Measurements from ENCODE around the gene IQGAP3.

The IQGAP3 gene

DNA sequence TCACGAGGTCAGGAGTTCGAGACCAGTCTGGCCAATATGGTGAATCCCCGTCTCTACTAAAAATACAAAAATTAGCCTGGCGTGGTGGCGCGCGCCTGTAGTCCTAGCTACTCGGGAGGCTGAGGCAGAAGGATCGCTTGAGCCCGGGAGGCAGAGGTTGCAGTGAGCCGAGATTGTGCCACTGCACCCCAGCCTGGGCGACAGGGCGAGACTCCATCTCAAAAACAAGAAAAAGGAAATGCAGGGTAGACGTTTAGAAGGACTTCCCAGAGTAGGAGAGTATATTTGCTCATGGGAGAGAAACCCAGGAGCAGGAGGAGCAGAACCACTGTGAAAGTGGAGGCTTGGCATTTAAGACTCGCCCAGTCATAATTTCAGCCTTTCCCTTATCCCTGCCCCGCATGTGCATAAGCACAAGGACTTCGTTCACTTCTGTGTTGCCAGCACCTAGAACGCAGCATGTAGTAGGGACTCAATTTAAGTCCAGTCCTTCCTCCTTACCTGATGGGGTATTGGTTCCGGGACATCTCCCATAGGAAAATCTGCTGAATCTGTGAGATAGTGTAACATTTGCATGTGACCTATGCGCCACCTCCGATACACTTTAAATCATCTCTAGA is 66.6 kb downstream of the IQGAP3 start:
- no peak for DNase-seq

DNA sequence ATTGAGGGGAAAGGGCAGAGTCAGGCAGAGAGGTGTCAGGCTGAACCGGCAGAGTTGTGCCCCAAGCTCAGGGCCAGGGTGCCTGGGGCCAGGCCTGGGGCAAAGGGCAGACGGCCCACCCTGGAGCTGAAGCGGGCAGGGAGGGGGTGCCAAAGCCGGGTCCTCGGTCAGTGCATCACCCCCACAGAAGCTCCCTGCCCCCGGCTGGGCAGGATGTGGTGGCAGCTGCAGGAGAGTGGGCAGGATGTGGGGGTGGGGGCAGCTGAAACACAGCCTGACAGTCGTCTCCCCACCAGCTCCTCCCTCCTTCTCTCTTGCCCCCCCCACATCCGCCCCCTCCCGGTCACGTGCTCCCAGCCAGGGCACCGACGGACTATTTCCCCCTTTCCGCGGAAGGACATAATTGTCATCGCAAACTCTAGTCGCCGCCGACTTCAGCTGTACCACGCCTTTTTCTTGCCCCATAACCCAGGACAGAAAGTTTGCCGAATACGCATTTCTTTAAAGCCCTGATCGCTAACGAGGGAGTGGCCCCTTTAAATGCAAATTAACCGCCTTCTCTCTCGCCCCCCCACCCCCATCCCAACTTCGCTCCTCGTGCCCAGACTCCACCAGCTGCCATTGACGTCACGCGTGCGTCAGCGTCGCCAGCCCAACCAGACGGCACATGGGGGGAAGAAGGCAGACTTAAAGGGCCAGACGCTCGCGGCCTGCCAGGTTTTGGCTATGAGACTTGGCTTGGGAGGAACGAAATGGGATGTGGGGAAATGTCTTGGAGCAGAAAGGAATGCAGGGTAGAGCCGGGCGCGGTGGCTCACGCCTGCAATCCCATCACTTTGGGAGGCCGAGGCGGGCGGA is 67.3 kb downstream of the IQGAP3 start:
- DNase-seq = peak; percentile 99

DNA sequence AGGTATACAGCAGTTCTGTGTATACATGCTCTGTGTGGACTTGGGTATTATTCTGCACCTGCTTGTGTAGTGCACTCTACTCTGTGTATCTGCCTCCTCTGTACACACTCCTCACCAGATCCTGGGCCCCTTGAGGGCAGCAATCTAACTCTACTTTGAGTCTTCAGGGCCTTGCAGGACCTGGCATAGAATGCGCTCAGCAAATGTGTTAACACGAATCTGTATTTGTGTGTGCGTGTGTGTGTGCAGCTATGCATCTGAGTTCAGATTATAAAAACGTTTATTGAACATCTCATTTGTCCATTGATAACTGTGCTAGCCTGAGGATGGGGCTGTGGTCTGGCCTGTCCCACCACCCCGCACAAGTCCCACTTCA is 67.9 kb downstream of the IQGAP3 start:
- peak; percentile 77 for DNase-seq

DNA sequence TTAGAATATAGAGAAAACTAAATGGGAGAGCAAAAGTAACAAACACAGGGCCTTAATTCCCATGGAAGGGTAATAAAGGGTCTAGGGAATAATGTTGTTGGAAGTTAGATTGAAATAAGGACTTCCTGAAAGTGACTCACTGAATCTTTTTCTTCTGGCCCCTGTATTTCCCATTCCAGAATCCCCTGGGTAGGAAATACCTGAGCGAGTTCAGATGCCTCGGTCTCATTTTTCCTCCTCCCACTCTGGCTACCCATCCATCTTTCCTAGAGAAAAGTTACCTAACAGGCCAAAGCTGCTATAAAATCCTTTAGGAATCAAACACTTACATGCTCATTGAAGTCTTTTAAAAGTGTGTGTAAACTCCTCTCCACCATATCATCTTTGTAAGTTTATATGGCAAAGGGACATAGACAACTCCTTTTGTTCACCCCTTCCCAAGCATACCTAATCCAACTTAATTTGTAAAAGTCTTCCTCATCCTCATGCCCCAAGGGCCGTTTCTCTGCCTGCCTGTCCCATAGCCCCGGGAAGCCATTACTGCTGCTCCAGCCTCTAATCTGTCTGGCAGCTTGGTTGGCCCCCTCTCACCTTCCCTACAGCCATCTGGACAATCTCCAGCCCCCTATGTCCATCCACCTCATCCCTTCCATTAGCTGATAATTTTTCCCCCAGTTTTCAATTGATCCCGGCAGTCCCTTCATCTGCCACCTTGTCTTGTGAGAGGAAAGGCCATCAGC is 68.5 kb downstream of the IQGAP3 start:
- DNase-seq = peak; percentile 62

DNA sequence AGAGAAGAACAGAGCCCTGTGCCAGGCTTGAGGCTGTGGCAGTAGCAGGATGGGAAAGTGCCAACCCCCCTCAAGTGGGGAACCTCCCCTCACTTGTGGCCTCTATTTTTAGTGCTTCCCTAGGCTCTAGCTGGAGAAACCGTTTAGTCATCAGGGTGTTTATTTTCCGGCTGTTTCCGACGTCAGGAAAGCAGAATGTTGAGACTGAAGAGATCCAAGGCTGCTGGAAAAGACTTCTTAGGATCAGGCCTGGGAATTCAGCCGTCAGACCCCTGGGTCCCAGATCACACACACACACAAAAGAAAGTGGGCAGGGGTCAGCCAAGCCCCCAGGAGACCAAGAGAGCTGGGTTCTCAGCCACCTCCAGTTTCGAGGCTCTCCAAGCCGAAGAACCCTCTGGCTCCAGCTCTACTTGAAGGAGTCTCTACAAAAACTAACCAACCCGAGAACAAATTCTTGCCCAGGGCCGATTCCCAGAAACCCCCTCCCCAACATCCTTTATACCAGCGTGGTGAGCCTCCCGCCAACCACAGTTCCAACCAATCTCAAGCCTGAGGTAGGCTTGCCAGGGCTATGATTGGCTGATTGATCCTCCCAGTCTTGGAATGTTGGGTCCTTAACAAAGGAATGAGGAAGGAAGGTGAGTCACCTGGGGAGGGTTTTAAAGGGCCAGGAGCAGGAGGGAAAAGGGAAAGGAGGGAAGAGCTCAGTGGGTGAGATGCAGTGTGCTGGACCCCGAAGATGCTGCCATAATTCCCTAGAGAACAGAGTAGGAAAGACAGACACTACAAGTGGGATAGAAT is 69.3 kb downstream of the IQGAP3 start:
- no peak for DNase-seq

DNA sequence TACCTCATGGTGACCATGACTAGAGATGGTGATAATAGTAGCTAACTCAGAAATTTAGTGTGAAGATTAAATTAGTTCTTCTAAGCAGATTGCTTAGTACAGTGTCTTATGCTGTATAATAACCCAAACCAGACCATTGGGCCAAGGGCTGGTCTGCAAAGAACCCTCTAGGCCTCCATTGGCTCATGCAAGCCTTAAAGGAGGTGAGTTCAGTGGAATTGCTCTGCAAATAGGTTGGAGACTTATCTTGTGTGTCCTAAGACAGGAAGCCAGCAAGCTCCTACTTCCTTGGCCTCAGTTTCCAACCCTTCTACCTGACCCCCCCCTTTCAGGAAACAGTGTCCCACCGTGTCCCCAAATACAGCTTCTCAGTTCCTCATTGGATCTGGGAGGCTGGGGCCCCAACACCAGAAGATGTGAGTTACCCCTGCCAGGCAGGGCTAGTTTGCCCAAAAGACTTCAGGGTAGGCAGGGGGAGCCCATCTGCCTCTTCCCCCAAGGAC is 69.9 kb downstream of the IQGAP3 start:
- DNase-seq = peak; percentile 45

DNA sequence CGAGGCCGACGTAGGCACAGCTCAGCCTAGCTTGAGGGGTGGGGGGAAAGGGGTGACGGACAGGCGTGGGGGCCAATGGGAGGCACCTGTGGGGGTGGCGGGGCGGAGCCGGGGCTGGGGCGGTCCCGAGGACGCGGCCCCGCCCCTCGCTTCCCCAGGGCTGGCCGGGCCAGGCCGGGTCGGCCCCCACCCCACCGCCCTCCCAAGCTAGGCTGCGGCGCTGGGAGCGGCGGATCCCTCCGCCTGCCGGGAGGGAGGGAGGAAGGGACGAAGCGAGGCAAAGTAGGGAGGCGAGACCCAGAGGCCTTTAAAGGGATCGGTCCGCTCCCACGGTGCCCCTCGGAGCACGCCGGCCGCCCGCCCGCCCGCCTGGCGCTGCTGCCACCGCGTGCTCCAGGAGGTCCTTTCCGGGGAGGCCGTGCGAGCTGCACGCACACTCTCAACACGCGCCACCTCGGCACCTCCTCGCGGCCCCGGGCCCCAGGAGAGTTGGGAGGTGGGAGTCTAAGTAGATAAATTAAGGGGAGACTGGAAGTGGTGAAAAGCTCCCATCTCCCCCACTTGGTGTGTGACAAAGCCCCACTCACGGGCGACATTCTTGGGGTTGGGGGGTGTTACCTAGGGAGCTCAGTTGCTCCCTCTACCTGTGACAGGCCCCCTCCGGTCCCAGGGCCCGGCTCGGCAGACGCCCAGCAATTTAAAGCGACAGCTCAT is 71.4 kb downstream of the IQGAP3 start:
- DNase-seq = peak; percentile 98

DNA sequence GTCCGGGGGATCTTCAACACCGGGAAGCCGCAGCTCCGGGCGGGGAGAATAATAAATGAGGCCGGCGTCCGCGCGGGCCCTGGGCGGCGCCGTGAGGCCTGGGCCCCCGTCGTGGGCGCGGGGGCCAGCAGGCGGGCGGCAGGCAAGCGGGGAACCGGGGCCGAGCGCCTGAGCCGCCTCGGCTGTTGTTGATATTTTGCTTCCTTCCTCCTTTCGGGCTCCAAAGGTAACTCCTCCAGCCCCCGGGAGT is 71.9 kb downstream of the IQGAP3 start, which contains the start of gene MEF2D:
MEF2D (minus strand) TSS at position 233 of the 250 bp plus-strand sequence. CDS start 17,483 bp downstream, outside the sequence.
- no peak for DNase-seq

DNA sequence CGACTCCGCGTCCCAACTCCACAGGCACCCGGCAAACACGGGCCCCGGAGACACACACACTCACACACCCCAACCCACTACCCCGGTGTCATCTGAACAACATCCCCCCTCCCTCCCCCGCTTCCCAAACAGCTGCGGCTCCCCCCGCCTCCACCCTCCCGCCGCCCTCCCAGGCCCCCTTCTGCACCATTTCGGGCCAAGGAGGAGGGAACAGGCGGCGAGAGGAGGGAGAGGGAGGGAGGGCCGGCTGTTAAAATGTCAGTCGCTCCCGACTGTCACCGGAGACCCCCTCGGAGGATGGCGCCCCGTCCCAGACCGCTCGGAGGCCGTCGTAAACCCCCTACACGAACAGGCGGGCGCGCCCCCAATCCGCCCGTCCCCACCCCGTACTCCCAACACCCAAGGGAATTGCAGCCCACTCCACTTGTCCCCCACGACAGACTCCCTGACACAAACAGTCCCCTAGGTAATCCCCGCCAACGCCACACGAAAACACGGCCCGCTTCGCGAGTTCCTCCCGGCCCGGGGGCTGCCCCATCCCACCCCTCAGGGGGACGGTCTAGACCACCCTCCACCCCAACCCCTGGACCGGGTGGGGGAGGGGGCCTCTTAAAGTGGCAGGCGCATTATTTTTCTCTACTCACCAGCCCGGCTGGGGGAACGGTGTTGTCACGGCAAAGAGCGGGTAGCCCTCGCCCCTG is 72.4 kb downstream of the IQGAP3 start:
- peak; percentile 78 for DNase-seq

DNA sequence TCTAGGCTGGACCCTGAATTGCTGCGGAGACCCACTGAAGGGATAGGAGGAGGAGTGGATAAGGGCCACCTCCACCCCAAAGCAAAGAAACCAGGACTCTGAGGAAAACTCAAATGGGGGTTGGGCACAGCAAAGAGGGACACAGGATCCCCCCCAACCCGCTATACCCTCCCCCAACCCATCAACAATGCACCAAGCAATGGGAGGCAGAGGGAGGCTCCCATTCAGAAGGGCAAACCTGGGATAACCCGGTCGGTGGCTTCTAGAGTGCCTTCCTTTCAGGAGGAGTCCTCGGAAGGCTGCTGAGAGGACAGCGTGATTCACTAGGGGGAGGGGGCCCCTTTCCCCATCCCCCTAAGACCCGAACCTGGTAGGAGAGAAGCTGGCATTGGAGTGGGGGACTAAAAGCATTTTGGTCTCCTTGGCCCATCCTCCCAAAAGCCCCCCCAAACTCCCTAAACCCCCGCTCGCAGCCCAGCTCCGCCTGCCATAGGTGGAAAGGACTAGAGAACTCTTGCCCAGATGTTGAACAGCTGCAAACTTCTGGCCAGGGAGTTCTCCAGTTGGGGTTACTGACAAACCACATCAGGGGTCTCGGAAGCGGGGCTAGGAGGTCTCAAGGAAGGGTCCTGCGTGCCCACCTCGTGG is 73.0 kb downstream of the IQGAP3 start:
- peak; percentile 41 for DNase-seq

DNA sequence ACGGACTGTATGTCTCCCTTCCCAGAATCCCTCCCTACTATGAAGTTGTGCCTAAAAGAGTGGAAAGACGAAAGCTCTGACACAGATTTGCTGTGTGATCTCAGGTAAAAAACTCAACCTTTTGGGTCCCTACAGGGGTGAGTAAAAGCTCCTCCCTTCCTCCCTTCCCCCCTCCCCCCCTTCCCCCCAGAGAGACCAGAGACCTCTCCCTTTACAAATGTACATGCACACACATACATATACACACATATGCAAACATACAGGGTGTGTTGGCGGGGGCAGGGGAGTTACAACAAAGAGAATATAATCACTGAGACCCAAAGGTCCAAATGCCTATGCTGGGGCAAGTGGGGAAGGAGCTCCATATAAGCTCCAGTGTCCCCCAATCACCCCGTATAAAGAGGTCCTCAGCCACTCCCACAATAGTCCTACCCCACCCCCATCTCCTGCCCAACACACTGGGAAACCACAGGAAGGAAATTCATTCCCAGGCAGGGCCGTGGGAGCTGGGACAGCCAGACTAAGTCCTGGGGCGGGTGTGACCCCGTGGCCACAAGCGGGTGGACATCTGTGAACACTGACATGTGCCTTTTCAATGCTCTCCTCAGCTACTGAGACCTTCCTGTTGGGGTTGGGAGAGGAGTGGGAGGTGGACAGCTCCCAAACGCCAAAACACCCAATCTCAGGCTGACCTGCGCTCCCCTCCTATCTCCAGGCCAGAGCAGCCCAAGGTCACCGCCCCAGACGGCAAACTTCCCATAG is 73.8 kb downstream of the IQGAP3 start:
- DNase-seq = peak; percentile 55

DNA sequence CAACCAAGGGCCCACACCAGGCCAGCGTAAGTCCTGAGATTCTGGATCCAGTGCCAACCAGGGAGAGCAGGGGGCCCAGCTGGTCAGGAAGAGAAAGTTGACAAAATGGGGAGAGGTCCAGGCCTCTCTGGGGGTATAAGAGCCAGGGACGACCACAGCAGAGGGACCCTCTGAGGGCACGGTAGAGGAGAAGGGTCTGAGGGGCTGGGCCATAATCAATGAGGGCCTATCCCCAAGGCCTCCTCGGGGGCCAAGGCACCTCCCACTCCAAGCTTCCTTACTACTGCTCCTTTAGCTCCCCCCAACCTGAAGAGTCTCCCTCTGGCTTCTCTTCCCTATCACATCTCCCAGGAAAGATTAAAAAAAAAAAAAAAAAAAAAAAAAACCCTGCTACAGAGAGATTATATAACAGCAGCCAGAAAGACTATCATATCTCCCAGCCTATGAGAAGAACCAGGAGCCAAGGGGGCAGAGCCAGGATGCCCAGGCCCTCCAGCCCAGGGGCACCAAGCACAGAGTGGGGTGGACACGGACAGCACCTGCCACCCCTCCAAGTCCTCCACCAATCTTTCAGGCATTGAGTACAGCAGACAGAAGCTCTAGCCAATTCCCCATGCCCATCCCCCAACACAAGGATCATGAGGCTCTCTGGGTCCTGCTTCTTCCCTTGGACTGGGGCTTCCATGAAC is 74.5 kb downstream of the IQGAP3 start:
- DNase-seq = no peak

DNA sequence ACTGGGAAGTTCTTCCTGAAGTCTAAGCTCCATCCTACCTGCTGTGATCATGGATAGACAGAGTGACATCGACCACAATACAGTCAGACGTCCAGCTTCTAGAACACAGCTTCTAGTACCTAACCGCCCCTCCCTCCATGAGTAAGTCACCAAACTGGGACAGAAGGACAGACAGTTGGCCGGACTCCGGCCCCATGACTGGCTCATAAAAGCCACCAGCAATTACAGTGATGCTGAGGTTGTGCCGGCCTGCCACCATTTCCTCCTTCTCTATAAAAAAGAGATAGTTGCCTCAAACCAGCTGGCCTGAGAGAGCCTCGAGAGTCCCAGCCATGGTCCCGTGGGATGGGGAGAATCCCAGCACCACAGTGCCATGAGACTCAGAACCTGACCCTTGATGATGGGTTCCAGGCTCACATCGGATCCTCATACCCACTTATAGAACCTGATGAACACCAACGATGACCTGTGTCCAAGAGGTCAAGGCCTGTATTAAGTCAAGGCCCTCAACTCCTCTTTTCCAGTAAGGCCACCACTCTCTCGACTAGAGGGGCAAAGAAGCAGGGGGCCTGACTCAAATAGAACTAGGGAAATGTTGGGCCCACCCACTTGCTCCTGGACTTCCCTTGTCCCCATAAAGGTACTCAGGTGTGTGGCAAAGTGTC is 75.2 kb downstream of the IQGAP3 start:
- no peak for DNase-seq

DNA sequence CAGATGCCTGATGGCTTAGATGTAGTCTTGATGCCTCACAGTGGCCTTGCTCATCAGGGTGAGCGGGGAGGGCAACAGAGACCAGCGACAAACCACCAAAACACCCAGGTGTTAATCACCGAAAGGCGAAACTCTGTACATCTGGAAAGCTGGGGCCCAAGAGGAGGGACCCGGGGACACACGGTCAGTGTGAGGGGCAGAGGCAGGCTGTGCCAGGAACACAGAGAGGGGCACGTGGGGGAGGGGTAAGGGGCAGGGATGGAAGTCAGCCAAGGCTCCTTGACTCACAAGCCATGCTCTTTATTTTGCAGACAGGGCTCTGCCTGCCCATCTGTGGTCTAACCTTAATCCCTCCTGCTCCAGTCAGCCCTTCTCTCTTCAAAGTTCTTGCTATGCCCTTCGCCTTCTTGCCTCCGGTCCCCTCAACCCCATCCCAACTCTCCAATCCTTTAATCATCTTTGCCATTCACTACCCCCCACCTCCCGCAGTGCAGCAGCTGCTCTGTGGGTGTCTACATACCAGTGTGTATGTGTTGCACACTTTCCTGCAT is 76.1 kb downstream of the IQGAP3 start:
- no peak for DNase-seq

DNA sequence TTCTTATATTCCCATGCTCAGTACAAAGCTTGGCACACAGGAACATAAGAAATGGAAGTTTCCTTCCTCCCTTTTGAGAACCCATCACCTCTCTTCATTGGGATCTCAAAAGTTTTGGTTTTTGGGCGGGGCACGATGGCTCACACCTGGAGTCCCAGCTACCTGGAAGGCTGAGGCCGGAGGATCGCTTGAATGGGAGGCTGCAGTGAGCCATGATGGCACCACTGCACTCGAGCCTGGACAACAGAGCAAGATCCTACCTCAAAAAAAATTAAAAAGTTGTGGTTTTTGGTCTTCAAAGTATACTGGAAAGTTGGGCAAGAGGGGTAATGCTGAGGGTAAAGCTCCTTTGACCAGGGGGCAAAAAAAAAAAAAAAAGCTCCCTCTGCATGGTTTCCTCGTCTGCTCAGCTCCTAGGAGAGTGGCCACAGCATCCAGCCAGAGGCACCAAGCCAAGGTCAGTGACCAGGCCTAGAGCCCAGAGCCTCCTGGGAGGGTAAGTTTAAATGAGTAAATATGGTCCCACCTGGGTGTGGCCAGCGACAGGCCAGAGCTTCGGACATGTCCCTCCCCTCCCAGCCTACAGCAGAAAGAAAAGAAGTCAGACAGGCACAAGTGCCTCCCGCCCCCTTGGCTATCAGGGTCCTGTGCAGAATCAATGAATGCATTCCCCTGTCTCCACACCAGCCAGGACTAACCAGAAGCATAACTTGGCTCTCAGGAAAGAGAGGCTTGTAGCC is 76.8 kb downstream of the IQGAP3 start:
- DNase-seq = no peak

DNA sequence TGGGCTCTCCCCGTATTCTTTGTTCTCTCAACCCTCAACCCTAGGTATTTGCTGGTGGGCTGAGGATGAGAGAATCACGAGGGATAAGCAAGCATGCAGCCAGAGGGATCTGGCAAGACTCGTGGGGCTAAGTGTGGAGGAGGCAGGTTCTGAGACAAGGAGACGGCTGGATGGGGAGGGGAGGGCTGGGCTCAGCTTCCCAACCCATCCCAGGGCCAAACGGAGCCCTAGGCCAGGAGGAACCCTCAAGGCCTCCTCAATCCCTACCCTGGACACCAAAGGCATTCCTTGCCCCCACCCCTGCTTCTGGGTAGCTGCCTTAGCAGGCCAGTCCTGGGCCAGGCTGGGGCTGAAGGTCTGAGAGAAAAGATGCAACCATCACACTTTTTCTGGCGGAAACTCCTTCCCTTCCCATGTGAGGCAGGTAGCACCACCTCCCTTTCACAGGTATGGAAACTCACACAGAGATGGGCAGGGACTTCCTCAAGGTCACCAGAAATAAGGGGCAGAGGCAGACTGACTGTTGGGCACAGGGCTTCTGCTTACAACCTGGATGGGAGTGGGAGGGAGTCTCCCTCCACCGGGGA is 78.0 kb downstream of the IQGAP3 start:
- DNase-seq = no peak

DNA sequence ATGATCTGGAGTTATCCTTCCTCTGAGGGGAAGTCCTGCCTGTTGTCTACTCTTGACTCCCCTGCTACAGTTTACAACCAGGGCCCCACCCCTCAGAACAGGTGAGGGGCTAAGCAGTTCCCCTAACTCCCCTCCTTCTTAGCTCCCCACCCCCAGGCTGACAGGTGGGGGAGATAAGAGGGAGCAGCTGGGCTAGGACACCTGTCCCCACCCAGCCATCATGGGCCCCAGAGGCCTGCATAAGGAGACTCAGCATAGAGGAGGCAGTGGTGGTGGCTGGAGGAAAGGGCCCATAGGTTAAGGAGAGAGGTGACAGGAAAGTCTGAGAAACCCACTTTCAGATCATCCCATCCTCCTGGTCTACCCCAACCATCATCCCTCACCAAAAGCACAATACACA is 78.6 kb downstream of the IQGAP3 start:
- DNase-seq = no peak

All from OCI-M1 (cell line).